A673 (cell line): ENCODE measurements around the gene C19orf81. TPM values are rescaled to one million over a fixed set of nuclear protein-coding genes. Genes with fewer than 3 reads are reported as not detected.

Experiments used
- BruUV-seq: library from RNA; stranded (reverse); fragments of 400-500 nt; replicated peaks from 2 replicates; lab custom pipeline; 2021; lab: Mats Ljungman, UMichigan
- CTCF ChIA-PET: fragments of 300-600 bp; sonication (Branson Sonifier 250); formaldehyde crosslinking; loops from one replicate; lab custom pipeline; 2022; ENCODE audit warnings: antibody characterized with exemption; lab: Charles Lee
- POLR2A ChIA-PET: fragments of 300-600 bp; sonication (Branson Sonifier 250); formaldehyde crosslinking; loops from one replicate; lab custom pipeline; 2022; ENCODE audit warnings: antibody characterized with exemption; ENCODE audit not compliant: low non-redundant PET; lab: Charles Lee
- DNase-seq: peaks from one replicate; pipeline ENCODE4 v3.0.0-alpha.2; 2015; ENCODE audit warnings: low spot score
- H3K27ac ChIP-seq: fragments of 200-600 bp; sonication (generic); 2 replicates; pipeline ENCODE4 v1.5.1; 2016; ENCODE audit warnings: mixed run types, low read depth, mild to moderate bottlenecking, mixed read lengths, antibody characterized with exemption, low read length; ENCODE audit not compliant: poor library complexity, severe bottlenecking
- H3K27me3 ChIP-seq: fragments of 200-600 bp; sonication (generic); replicated peaks from 2 replicates; pipeline ENCODE4 v1.6.1; 2017; ENCODE audit warnings: mixed run types, low read depth, mild to moderate bottlenecking, mixed read lengths, antibody characterized with exemption, low read length; ENCODE audit not compliant: insufficient read depth, poor library complexity
- H3K36me3 ChIP-seq: fragments of 200-600 bp; sonication (generic); 2 replicates; pipeline ENCODE4 v1.6.1; 2016; ENCODE audit warnings: mixed run types, mild to moderate bottlenecking, mixed read lengths, antibody characterized with exemption, low read length; ENCODE audit not compliant: insufficient read depth, poor library complexity, severe bottlenecking
- H3K4me1 ChIP-seq: fragments of 200-600 bp; sonication (generic); 2 replicates; pipeline ENCODE4 v1.6.1; 2017; ENCODE audit warnings: mixed run types, mild to moderate bottlenecking, mixed read lengths, antibody characterized with exemption, low read length; ENCODE audit not compliant: insufficient read depth, poor library complexity, severe bottlenecking
- H3K4me3 ChIP-seq: fragments of 200-600 bp; sonication (generic); 2 replicates; pipeline ENCODE4 v1.5.1; 2016; ENCODE audit warnings: low read depth, mixed run types, mild to moderate bottlenecking, mixed read lengths, low read length; ENCODE audit not compliant: poor library complexity, severe bottlenecking
- H3K9me3 ChIP-seq: fragments of 200-600 bp; sonication (generic); 2 replicates; pipeline ENCODE4 v1.6.1; 2016; ENCODE audit warnings: mixed run types, low read depth, mild to moderate bottlenecking, mixed read lengths, antibody characterized with exemption, low read length; ENCODE audit not compliant: poor library complexity, severe bottlenecking
- CTCF ChIP-seq: fragments of 300-800, 200-600 bp; sonication (generic); conservative IDR thresholded peaks from 2 replicates; pipeline ENCODE4 v1.5.1; 2017; ENCODE audit warnings: low read depth, mild to moderate bottlenecking, antibody characterized with exemption, low read length, moderate library complexity, mixed read lengths
- EZH2 ChIP-seq: fragments of 200-600 bp; sonication (generic); IDR thresholded peaks from 2 replicates; pipeline ENCODE4 v1.6.1; 2017; ENCODE audit warnings: borderline replicate concordance, low read depth, mild to moderate bottlenecking, mixed read lengths, antibody characterized with exemption, low read length; ENCODE audit not compliant: poor library complexity, severe bottlenecking
- intact Hi-C: fragments of 100-400 bp; cut with micrococcal nuclease; formaldehyde crosslinking; loops from one replicate; pipeline ENCODE4 v1.10.0; 2022; ENCODE audit not compliant: unreplicated experiment
- total RNA-seq: library from RNA; stranded (reverse); gene quantifications from 2 replicates; pipeline ENCODE4 v1.2.3, GENCODE V29; 2021

The C19orf81 gene
- total RNA-seq, 1 experiment from 2014 or later = 6.2 TPM

- Histone ChIP-seq H3K4me1 (no peaks in the 10 kb centered on the region), H3K27ac (no peak overlapping the region), H3K27me3 (no peaks in the 10 kb centered on the region), H3K4me3 (no peak overlapping the region), H3K9me3 (no peaks in the 10 kb centered on the region), H3K36me3 (peaks cover under 1% of the 10 kb centered on the region)
- DNase-seq = peak; percentile 88
- ChIA-PET POLR2A (no interaction called here), CTCF (interaction anchor here (0.6 kb wide), 1 partner anchor 192 kb away, joined by 4 read pairs; no protein-coding TSS in a partner anchor)
- BruUV-seq = no TSS peak
- TF ChIP-seq EZH2 = no peak
- no peak for TF ChIP-seq CTCF
- intact Hi-C loops = no loop called here
These were observed 30.2 kb downstream of the C19orf81 start for GRCh38 chr19:50679177-50680125.

- BruUV-seq = no TSS peak
- ChIA-PET CTCF (no interaction called here), POLR2A (no interaction called here)
- TF ChIP-seq EZH2 (no peak), CTCF (no peak)
- Histone ChIP-seq H3K27ac (no peak overlapping the region), H3K36me3 (peaks cover 7% of the 10 kb centered on the region), H3K4me3 (no peak overlapping the region), H3K4me1 (no peaks in the 10 kb centered on the region), H3K9me3 (no peaks in the 10 kb centered on the region), H3K27me3 (no peaks in the 10 kb centered on the region)
- DNase-seq = no peak
- intact Hi-C loops = no loop called here
These were observed 37.2 kb downstream of the C19orf81 start for GRCh38 chr19:50686310-50687032.

- no peaks in the 10 kb centered on the region for H3K27me3 ChIP-seq
- POLR2A ChIA-PET = no interaction called here
- CTCF ChIA-PET = no interaction called here
These were observed 39.5 kb downstream of the C19orf81 start for GRCh38 chr19:50688766-50689165.

More at GRCh38 chr19:50688766-50689165, 39.5 kb downstream of the C19orf81 start:
- H3K4me3 ChIP-seq = no peak overlapping the region
- intact Hi-C loops = no loop called here
- no peaks in the 10 kb centered on the region for H3K4me1 ChIP-seq
- peaks cover 7% of the 10 kb centered on the region for H3K36me3 ChIP-seq
- TF ChIP-seq CTCF (no peak), EZH2 (no peak)
- no peak for DNase-seq
- H3K27ac ChIP-seq = no peak overlapping the region
- H3K9me3 ChIP-seq = no peaks in the 10 kb centered on the region
- no TSS peak for BruUV-seq
